Stimulated activated naive CD8-positive, alpha-beta T cell treated with anti-CD3 and anti-CD28 coated beads, Interleukin-15, Interleukin-2, amounts not matched to agents 100 ng/mL and 50 ng/mL, for 24 hours (primary cell): ENCODE results near the gene SPTBN1.
A peak's percentile ranks its signal among the peaks of the same experiment; 100 is the strongest.

Source experiments
- H3K27ac Mint-ChIP-seq: one replicate; pipeline ENCODE4 v1.8.0; 2021; ENCODE audit warnings: mild to moderate bottlenecking, mixed read lengths
- H3K27me3 Mint-ChIP-seq: one replicate; pipeline ENCODE4 v1.8.0; 2021; ENCODE audit warnings: mixed read lengths
- H3K36me3 Mint-ChIP-seq: one replicate; pipeline ENCODE4 v1.8.0; 2021; ENCODE audit warnings: low read depth, mixed read lengths
- H3K4me1 Mint-ChIP-seq: one replicate; pipeline ENCODE4 v1.8.0; 2021; ENCODE audit warnings: low read depth, mixed read lengths
- H3K4me3 Mint-ChIP-seq: one replicate; pipeline ENCODE4 v1.8.0; 2021; ENCODE audit warnings: mild to moderate bottlenecking, mixed read lengths
- H3K9me3 Mint-ChIP-seq: one replicate; pipeline ENCODE4 v1.8.0; 2021; ENCODE audit warnings: mixed read lengths

The SPTBN1 gene

GRCh38 chr2:54603796-54604195 lies 147.7 kb downstream of the SPTBN1 start:
- Mint-ChIP-seq H3K36me3 (peaks cover 27% of the 10 kb centered on the region), H3K4me1 (peaks cover 93% of the 10 kb centered on the region), H3K9me3 (no peaks in the 10 kb centered on the region), H3K27ac (peak overlapping the region; percentile 90), H3K4me3 (no peak overlapping the region), H3K27me3 (no peaks in the 10 kb centered on the region)

- Mint-ChIP-seq H3K4me1 (peaks cover 93% of the 10 kb centered on the region), H3K27ac (peak overlapping the region; percentile 87), H3K27me3 (no peaks in the 10 kb centered on the region), H3K9me3 (no peaks in the 10 kb centered on the region), H3K36me3 (peaks cover 24% of the 10 kb centered on the region), H3K4me3 (peak overlapping the region; percentile 71)
Observed at GRCh38 chr2:54604871-54605270, 148.7 kb downstream of the SPTBN1 start.

DNA sequence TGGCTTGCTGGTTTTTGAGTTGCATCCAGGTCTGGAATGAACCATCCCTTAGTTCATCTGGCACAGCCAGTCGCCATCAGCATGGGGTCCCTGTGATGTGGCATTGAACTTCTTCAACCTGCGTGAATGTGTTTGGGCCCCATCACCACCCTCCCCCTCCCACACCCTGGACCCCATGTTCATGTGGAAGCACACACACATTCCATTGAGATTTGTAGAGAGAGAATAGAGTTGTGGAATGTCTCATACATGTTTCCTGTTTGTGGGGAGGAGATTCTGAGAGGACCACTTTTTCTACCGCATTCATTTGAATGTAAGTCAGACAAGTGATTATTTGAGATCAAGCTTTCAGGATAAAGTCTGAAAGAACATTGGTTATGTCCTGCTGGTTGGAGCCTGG lies 149.7 kb downstream of the SPTBN1 start:
- H3K4me3 Mint-ChIP-seq: peak overlapping the region; percentile 71

GRCh38 chr2:54606393-54606958 lies 150.3 kb downstream of the SPTBN1 start:
- Mint-ChIP-seq H3K4me3 (peak overlapping the region; percentile 71), H3K27ac (peak overlapping the region; percentile 87), H3K36me3 (peaks cover 12% of the 10 kb centered on the region), H3K9me3 (no peaks in the 10 kb centered on the region), H3K27me3 (no peaks in the 10 kb centered on the region), H3K4me1 (peaks cover 86% of the 10 kb centered on the region)

More for the DNA sequence above, 149.7 kb downstream of the SPTBN1 start:
- Mint-ChIP-seq H3K4me1 (peaks cover 91% of the 10 kb centered on the region), H3K27ac (peak overlapping the region; percentile 87), H3K9me3 (no peaks in the 10 kb centered on the region), H3K36me3 (peaks cover 17% of the 10 kb centered on the region), H3K27me3 (no peaks in the 10 kb centered on the region)

- H3K4me3 Mint-ChIP-seq: no peak overlapping the region
- no peaks in the 10 kb centered on the region for H3K9me3 Mint-ChIP-seq
- H3K4me1 Mint-ChIP-seq: peaks cover 68% of the 10 kb centered on the region
- H3K36me3 Mint-ChIP-seq: peaks cover 23% of the 10 kb centered on the region
- no peak overlapping the region for H3K27ac Mint-ChIP-seq
- H3K27me3 Mint-ChIP-seq: no peaks in the 10 kb centered on the region
Observed at GRCh38 chr2:54608224-54608623, 152.1 kb downstream of the SPTBN1 start.

DNA sequence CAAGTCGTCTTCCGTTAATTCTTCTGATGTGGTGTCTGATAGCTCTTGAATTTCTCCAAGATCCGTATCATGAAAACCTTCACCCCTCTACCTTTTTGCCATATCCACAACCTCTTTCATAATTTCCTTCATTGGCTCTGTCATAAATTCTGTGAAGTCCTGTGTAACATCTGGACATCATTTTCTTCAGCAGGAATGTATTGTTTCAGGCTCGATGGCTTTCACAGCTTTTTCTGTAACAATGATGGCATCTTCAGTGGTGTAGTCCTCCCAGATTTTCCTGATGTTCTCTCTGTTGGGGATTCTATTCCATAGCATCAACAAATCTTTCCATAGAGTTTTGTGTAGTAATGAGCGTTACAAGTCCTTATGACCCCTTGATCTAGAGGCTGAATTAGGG lies 153.1 kb downstream of the SPTBN1 start:
- Mint-ChIP-seq H3K4me1 (peaks cover 58% of the 10 kb centered on the region), H3K27me3 (no peaks in the 10 kb centered on the region), H3K9me3 (no peaks in the 10 kb centered on the region), H3K36me3 (peaks cover 24% of the 10 kb centered on the region), H3K4me3 (no peak overlapping the region), H3K27ac (no peak overlapping the region)

DNA sequence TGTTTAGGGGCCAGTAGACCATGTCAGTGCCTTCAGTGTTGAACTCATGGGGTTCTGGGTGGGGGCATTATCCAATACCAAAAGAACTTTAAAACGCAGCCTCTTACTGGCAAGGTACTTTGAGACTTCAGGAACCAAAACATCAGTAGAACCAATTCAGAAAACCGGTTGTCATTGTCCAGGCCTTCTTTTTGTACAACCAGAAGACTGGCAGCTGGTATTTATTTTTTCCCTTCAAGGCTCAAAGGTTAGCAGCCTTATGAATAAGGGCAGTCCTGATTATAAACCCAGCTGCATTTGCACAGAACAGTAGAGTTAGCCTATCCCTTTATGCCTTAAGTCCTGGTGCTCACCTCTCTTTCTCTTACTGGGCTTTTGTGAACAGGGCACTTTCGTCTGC lies 153.5 kb downstream of the SPTBN1 start:
- Mint-ChIP-seq H3K4me3 (no peak overlapping the region), H3K27me3 (no peaks in the 10 kb centered on the region), H3K9me3 (no peaks in the 10 kb centered on the region), H3K36me3 (peaks cover 24% of the 10 kb centered on the region), H3K4me1 (peaks cover 54% of the 10 kb centered on the region), H3K27ac (no peak overlapping the region)

DNA sequence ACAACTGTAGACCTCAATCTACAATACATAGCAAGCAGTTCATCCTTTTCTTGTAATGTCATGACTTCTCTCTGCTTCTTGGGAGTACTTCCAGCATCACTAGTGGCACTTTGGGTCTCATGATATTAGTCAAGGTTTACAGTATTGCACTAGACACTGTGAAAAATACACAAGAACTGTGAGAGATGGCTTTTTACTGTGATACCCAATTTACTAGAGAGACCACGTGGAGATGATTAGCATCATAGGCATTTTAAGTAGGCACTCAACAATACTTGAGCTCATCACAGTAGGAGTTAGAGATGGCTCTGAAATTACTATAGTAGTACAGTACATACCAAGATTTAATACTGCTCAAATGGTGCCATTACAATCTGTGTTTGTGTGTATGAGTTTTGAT lies 154.6 kb downstream of the SPTBN1 start:
- no peaks in the 10 kb centered on the region for H3K9me3 Mint-ChIP-seq
- no peak overlapping the region for H3K4me3 Mint-ChIP-seq
- H3K36me3 Mint-ChIP-seq: peaks cover 25% of the 10 kb centered on the region
- peaks cover 45% of the 10 kb centered on the region for H3K4me1 Mint-ChIP-seq
- no peaks in the 10 kb centered on the region for H3K27me3 Mint-ChIP-seq
- no peak overlapping the region for H3K27ac Mint-ChIP-seq

GRCh38 chr2:54611830-54612545 lies 155.9 kb downstream of the SPTBN1 start:
- Mint-ChIP-seq H3K36me3 (peaks cover 34% of the 10 kb centered on the region), H3K27ac (no peak overlapping the region), H3K4me1 (peaks cover 35% of the 10 kb centered on the region)

GRCh38 chr2:54613386-54613785 lies 157.3 kb downstream of the SPTBN1 start:
- H3K4me1 Mint-ChIP-seq: peaks cover 34% of the 10 kb centered on the region
- H3K27me3 Mint-ChIP-seq: no peaks in the 10 kb centered on the region
- H3K4me3 Mint-ChIP-seq: no peak overlapping the region
- H3K9me3 Mint-ChIP-seq: no peaks in the 10 kb centered on the region
- no peak overlapping the region for H3K27ac Mint-ChIP-seq
- peaks cover 43% of the 10 kb centered on the region for H3K36me3 Mint-ChIP-seq

More at GRCh38 chr2:54611830-54612545, 155.9 kb downstream of the SPTBN1 start:
- Mint-ChIP-seq H3K27me3 (no peaks in the 10 kb centered on the region), H3K9me3 (no peaks in the 10 kb centered on the region), H3K4me3 (no peak overlapping the region)

- H3K4me3 Mint-ChIP-seq: no peak overlapping the region
- H3K9me3 Mint-ChIP-seq: no peaks in the 10 kb centered on the region
- peak overlapping the region; percentile 39 for H3K27ac Mint-ChIP-seq
- no peaks in the 10 kb centered on the region for H3K27me3 Mint-ChIP-seq
- peaks cover 46% of the 10 kb centered on the region for H3K36me3 Mint-ChIP-seq
- H3K4me1 Mint-ChIP-seq: peaks cover 35% of the 10 kb centered on the region
Observed at GRCh38 chr2:54613794-54614257, 157.7 kb downstream of the SPTBN1 start.

GRCh38 chr2:54614819-54615218 lies 158.7 kb downstream of the SPTBN1 start:
- no peaks in the 10 kb centered on the region for H3K9me3 Mint-ChIP-seq
- peaks cover 33% of the 10 kb centered on the region for H3K4me1 Mint-ChIP-seq
- peaks cover 50% of the 10 kb centered on the region for H3K36me3 Mint-ChIP-seq
- no peak overlapping the region for H3K27ac Mint-ChIP-seq
- H3K27me3 Mint-ChIP-seq: no peaks in the 10 kb centered on the region
- H3K4me3 Mint-ChIP-seq: no peak overlapping the region

DNA sequence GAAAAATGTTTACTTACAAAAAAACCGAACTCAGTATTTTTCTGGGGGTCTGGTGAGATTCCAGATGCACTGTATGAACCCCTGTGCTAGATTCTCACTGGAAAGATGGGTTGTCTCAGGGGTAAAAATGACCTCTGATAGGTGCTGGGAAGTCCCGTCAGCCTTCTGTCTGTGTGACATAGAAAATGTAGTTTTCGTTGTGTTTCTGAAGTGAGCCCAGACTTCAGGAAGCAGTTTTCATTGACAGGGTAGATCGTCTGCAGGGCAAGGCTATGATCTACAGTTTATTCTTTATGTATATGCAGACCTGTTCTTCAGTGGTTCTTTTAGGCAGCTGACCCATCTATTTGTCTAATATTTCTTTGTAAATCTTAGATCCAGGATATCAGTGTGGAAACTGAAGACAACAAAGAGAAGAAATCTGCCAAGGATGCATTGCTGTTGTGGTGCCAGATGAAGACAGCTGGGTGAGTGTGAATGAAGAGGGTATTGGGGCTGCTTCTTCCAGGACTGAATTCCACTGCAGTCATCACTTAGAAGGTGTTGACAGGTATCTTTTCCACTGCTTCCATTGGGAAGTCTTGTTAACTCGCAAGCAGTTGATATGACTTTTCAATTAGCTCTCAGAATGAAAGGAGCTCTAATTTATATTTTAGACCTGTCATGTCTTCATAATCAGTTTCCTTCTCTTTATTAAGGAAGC lies 159.9 kb downstream of the SPTBN1 start:
- Mint-ChIP-seq H3K4me1 (peaks cover 23% of the 10 kb centered on the region), H3K27me3 (no peaks in the 10 kb centered on the region), H3K27ac (no peak overlapping the region), H3K9me3 (no peaks in the 10 kb centered on the region), H3K4me3 (no peak overlapping the region), H3K36me3 (peaks cover 61% of the 10 kb centered on the region)

GRCh38 chr2:54617409-54617808 lies 161.3 kb downstream of the SPTBN1 start:
- Mint-ChIP-seq H3K27ac (no peak overlapping the region), H3K9me3 (no peaks in the 10 kb centered on the region), H3K4me3 (no peak overlapping the region), H3K4me1 (peaks cover 23% of the 10 kb centered on the region), H3K27me3 (no peaks in the 10 kb centered on the region), H3K36me3 (peaks cover 68% of the 10 kb centered on the region)
